HG03025 (cell line): Measurements from ENCODE around the gene PUS7.
A peak's percentile ranks its signal among the peaks of the same experiment; 100 is the strongest.
"Not testable (repeated sequence)": the region's sequence is repeated elsewhere in the genome, so short reads cannot be mapped to it uniquely, and the experiment has no call there.

Experiments used
- ATAC-seq: cut with Tn5 transposase; IDR thresholded peaks from one replicate; pipeline ENCODE4 v1.9.1; 2021; ENCODE audit warnings: mild to moderate bottlenecking, moderate library complexity; ENCODE audit not compliant: unreplicated experiment, low FRiP score

The PUS7 gene

DNA sequence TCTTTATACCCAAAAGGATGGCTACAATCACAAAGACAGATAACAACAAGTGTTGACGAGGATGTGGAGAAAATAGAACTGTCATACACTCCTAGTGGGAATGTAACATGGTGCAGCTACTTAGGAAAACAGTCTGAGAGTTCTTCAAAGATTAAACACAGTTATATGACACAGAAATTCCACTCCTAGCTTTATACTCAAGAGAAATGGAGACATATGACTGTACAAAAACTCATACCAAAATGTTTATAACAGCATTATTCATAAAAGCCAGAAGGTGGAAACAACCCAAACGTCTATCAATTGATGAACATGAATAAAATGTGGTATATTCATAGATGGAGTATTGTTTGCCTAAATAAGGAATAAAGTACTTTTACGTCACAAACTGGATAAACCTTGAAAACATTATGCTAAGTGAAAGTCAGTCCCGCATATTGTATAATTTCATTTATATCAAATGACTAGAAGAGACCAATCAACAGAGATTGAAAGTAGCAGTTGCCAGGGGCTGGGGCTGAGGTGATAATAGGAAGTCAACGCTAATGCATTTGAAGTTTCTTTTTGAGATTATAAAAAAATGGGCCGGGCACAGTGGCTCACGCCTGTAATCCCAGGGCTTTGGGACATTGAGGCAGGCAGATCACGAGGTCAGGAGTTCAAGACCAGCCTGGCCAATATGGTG, 71.8 kb downstream of the PUS7 start:
- ATAC-seq: no peak

DNA sequence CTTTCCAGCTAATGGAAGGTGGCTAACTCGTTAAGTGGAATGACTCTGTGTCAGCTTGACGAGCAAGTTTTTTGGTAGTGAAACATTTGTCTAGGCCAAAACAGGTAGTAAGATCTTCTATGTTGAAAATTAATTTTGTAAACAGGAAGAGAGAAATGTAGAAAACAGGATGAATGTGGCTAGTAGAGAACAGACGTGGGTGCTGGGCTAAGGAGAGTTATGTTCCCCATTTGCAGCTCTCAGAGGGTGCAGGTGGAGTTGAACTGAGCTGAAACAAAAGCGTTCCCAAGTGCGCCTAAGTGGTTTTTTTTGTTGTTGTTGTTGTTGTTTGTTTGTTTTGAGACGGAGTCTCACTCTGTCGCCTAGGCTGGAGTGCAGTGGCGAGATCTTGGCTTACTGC, 73.9 kb downstream of the PUS7 start:
- peak; percentile 76 for ATAC-seq

DNA sequence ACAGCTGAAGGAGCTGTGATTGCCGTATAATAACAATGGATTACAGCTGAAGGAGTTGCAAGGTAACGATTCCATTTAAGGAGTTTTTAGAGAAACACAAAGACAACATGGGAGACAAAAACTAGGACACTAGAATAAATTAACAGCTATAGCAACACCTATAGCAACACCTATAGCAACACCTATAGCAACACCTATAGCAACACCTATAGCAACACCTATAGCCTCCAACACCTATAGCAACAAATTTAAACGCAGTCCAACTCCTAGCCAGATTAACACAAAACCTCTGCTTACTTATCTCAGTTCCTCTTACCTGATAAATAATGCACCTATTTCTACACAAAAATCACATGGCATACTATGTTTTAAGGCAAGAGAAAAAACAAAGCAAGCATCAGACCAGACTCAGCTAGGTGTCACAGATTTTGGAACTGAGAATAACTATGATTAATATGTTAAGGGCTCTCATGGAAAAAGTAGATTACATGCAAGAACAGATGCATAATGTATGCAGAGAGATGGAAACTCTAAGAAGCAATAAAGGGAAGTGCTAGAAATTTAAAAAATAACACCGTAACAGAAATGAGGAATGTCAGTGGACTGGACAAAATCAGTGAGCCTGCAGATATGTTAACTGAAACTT, 77.6 kb downstream of the PUS7 start:
- ATAC-seq: no peak

DNA sequence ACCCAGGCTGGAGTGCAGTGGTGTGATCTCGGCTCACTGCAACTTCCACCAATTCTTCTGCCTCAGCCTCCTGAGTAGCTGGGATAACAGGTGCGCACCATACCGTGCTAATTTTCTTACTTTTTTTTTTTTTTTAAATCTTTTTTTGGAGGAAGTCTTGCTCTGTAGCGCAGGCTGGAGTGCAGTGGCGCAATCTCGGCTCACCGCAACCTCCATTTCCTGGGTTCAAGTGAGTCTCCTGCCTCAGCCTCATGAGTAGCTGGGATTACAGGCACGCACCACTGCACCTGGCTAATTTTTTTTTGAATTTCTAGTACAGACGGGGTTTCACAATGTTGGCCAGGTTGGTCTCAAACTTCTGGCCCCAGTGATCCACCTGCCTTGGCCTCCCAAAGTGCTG, 79.9 kb downstream of the PUS7 start:
- not testable (repeated sequence) for ATAC-seq

DNA sequence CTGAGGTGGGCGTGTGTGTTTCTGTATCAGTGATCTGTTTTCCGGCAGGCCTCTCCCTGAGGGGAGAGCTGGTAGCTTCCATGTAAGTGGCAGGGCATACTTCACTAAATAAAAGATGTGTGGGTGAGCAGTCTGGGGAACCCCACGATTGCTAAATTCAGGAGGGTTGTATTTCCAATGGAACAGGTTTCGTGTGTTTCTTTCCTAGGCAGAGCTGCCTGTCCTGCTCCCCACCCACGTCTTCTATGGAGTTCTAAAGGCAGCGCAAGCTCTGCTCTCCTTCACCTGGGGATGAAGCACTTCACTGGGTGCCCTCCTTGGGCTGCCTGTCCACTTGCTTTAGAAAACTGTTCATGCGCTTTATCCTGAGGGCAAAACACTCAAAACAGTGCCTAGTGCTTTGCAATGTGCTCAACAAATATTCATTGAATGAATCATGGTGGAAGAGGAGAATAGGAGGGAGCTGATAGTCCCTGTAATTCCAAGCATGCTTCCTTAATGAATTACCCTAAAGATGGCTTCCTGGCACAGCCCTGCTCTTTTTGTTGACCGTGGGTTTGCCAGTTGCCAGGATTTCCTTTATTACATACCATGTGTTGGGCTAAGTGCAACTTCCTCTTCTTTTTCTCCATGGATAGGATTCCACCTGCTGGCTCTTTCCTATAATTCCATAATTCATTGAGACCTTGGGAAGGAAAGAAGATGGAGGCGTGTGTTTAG, 82.7 kb downstream of the PUS7 start:
- ATAC-seq: no peak

DNA sequence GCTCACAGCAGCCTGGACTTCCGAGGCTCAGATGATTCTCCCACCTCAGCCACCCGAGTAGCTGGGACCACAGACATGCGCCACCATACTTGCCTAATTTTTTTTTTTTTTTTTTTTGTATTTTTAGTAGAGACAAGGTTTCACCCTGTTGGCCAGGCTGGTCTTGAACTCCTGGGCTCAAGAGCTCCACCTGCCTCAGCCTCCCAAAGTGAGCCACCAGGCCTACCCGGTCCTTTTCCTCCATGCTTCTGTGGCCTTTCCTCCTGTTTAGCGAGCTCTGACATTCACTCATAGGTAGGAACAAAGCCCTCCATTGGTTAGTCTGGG, 83.3 kb downstream of the PUS7 start:
- ATAC-seq: no peak

DNA sequence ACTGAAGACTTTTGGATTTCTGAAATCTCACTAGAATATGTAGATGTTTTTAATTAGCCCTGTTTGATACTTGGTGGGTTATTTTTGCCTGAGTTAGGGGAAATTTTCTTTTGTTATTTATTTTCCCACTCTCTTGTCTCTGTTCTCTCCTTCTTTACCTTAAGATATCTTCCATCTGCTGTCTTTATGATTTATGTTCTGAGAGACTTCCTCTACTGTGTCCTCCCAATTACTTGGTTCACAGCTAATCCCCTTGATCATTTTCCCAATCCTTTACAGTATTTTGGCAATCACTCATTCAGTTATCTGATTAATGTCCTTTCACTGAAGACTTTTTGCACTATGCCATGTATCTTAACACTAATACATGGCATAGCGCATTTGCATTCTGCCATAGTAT, 83.8 kb downstream of the PUS7 start:
- no peak for ATAC-seq

DNA sequence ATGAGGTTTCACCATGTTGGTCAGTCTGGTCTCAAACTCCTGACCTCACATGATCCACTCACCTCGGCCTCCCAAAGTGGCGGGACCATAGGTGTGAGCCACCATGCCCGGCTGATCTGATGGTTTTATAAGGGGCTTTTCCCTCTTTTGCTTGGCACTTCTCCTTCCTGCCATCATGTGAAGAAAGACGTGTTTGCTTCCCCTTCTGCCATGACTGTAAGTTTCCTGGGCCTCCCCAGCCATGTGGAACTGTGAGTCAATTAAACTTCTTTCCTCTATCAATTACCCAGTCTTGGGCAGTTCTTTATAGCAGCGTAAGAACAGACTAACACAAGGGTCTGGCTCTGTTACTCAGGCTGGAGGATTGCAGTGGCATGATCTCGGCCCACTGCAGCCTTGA, 84.7 kb downstream of the PUS7 start:
- not testable (repeated sequence) for ATAC-seq

DNA sequence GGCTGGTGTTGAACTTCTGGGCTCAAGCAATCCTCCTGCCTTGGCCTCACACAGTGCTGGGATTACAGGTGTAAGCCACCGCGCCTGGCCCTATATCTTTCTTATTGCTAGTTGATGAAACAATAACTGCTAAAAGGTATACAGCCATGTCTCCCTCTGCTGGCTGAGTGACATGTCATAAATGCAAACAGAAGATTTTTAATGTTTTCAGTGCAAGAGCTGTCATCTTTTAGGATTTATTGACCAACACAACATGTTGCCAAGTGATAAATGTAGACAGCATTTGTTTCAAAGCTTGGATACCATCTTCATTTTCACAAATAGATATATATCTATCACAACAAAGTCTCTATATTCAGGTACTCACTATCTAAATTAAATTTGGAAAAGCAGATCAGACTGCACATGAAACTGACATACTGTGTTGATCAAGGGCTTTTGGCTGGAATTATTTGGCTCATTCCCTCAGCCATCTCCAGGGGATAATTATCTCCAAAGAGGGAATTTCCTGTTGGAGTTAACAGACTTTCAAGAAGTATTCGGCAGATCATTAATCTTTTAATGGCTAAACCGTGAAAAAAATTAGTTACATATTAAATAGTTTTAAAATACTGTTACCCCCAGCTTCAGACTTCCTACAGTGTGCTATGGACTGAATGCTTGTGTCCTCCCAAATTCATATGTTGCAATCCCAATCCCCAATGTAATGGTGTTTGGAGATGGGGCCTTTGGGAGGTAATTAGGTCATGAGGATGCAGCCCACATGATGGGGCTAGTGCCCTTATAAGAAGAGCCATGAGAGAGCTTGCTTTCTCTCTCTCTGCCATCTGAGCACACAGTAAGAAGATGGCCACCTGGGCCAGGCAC, 92.1 kb downstream of the PUS7 start:
- no peak for ATAC-seq

DNA sequence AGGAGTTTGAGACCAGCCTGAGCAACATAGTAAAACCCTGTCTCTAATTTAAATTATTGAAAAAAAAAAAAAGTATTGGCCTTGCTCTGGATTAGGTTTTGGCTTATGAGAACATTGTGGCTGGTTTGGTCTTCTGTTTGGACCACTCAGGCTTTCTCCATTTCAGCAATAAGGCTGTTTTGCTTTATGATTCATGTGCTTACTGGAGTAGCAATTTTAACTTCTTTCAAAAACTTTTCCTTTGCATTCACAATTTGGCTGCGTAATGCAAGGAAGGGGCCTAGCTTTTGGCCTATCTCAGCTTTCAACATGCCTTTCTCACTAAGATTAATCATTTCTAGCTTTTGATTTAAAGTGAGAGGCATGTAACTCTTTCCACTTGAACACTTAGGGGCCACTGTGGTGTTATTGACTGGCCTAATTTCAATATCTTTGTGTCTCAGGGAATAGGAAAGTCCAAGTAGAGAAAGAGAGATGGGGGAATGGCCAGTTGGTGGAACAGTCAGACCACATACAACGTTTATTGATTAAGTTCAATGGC, 95.4 kb downstream of the PUS7 start:
- ATAC-seq: no peak

DNA sequence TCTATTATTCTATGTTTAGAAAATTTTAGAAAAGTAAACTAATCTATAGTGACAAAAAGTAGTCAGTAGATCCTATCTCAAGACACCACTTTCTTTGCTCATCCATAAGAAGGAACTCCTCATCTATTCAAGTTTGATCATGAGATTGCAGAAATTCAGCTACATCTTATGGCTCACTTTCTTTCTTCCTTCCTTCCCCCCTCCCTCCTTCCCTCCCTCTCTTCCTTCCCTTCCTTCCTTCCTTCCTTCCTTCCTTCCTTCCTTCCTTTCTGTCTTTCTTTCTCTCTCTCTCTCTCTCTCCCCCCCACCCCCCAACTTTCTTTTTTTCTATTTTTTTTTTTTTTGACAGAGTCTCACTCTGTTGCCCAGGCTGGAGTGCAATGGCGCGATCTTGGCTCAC, 98.1 kb downstream of the PUS7 start:
- ATAC-seq: no peak

DNA sequence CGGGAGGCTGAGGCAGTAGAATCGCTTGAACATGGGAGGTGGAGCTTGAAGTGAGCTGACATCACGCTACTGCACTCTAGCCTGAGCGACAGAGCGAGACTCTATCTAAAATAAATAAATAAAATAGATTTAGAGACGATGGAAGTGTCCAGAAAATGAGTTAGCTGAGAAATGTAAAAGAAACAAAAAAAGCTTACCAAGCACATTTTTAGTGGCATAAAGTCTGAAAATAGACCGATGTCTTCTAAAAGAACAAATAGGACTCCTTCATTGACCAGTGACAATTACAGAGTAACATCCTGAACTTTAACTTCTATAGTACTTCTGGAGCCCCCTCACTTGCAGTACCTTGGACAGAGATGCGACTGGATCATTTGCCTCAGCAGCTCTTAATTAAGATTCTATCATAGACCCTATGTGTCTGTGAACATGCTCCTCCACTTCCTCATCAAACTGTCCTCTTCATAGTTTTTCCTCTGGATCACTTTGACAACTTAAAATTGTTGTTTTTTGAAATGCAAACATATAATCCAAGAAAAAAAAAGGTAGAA, 108.1 kb downstream of the PUS7 start:
- ATAC-seq: no peak

DNA sequence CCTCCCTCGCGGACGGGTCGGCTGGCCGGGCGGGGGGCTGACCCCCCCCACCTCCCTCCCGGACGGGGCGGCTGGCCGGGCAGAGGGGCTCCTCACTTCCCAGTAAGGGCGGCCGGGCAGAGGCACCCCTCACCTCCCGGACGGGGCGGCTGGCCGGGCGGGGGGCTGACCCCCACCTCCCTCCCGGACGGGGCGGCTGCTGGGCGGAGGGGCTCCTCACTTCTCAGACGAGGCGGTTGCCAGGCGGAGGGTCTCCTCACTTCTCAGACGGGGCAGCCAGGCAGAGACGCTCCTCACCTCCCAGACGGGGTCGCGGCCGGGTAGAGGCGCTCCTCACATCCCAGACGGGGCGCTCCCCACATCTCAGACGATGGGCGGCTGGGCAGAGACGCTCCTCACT, 111.3 kb downstream of the PUS7 start:
- ATAC-seq: not testable (repeated sequence)

DNA sequence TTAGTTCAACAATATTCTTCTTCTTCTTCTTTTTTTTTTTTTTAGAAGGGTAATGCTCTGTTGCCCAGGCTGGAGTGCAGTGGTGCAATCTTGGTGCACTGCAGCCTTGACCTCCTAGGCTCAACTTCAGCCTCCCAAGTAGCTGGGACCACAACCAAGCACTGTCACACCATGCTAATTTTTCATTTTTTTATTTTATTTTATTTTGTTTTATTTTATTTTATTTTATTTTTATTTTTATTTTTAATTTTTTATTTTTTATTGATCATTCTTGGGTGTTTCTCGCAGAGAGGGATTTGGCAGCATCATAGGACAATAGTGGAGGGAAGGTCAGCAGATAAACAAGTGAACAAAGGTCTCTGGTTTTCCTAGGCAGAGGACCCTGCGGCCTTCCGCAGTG, 112.3 kb downstream of the PUS7 start:
- ATAC-seq: not testable (repeated sequence)

DNA sequence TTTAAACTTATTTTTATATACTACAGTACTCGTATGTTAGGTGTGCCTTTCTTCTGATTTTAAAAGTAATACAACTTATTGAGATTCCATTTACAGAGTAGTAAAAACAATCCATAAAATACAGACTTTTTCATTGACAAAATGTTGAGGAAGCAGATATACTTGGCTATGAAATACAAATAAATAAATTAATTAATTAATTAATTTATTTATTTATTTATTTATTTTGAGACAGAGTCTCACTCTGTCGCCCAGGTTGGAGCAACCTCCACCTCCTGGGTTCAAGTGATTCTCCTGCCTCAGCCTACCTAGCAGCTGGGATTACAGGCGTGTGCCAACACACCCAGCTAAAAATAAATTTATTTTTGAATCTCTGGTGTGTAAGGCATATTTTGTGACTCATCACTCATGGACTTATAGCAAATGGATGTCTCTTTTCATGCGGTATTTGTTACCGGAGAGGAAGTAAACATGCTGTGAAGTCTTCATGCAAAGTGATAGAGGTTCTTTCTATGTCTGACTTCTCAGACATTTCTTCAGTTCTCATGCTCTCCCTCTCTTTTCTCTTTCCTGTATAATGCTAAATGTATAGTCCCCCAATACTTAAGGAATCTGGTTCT, 113.2 kb downstream of the PUS7 start:
- no peak for ATAC-seq
